ENCODE measurements around the gene WNK1. TPM values are rescaled to one million over a fixed set of nuclear protein-coding genes. Genes with fewer than 3 reads are reported as not detected.
"Not testable (repeated sequence)": the region's sequence is repeated elsewhere in the genome, so short reads cannot be mapped to it uniquely, and the experiment has no call there.

The WNK1 gene
- polyA plus RNA-seq, 3 donors = 8.7 to 57.2 (median 20.9) TPM

- Mint-ChIP-seq H3K36me3 (peaks cover 18 to 28% of the 10 kb centered on the region in 2 donors), H3K9me3 (no peaks in the 10 kb centered on the region), H3K4me3 (no peak overlapping the region), H3K4me1 (peaks cover 19% of the 10 kb centered on the region), H3K27ac (peak overlapping the region in 3 of 7 donors; percentile 18 to 72 (median 31)), H3K27me3 (ENCODE audit: low read depth in 3 of 3) (no peaks in the 10 kb centered on the region)
- H3K4me3 ChIP-seq (replicated peaks in 1 of 3; ENCODE audit: low read depth in 2 of 3, low read length in 3 of 3) = no peak overlapping the region
- no peak for DNase-seq
- H4K20me1 ChIP-seq (ENCODE audit: insufficient read depth, low read length) = peaks cover 85% of the 10 kb centered on the region
- no peak overlapping the region for H2AFZ ChIP-seq (ENCODE audit: insufficient read depth, low read depth, low read length, poor library complexity, severe bottlenecking)
- no peak for TF ChIP-seq CTCF (IDR thresholded peaks at IDR 0.05)
- no CpG with 5 or more reads among the region's 2 CpGs for WGBS (ENCODE audit: insufficient coverage)
- peaks cover 14 to 23% of the 10 kb centered on the region in 2 donors for H3K36me3 ChIP-seq (replicated peaks in 1 of 2; ENCODE audit: control insufficient read depth in 1 of 2, insufficient read depth in 2 of 2, low read length in 2 of 2)
- H3K27me3 ChIP-seq (ENCODE audit: control insufficient read depth in 2 of 2, insufficient read depth in 2 of 2, low read length in 2 of 2) = no peaks in the 10 kb centered on the region
- intact Hi-C loops (cut with micrococcal nuclease) = no loop called here
- peak overlapping the region in 1 of 2 donors; percentile 49 for H3K27ac ChIP-seq (ENCODE audit: low read depth in 1 of 2, low read length in 2 of 2)
- H3K79me2 ChIP-seq (ENCODE audit: insufficient read depth, low read length) = peaks cover 61% of the 10 kb centered on the region
- H3K9ac ChIP-seq (ENCODE audit: insufficient read depth, low read length, poor library complexity, severe bottlenecking) = no peak overlapping the region
- H3K4me2 ChIP-seq (replicated peaks; ENCODE audit: extremely low read depth, low read length, poor library complexity, severe bottlenecking) = no peak overlapping the region
- H3K4me1 ChIP-seq (ENCODE audit: control insufficient read depth in 1 of 2, insufficient read depth in 2 of 2, low read length in 2 of 2) = peaks cover 3 to 10% of the 10 kb centered on the region in 2 donors
- H3K9me3 ChIP-seq (replicated peaks in 1 of 2; ENCODE audit: control insufficient read depth in 1 of 2, insufficient read depth in 1 of 2, low read length in 2 of 2) = no peaks in the 10 kb centered on the region
Measured at GRCh38 chr12:848882-849527, 96.6 kb downstream of the WNK1 start.

GRCh38 chr12:849733-850437 lies 97.5 kb downstream of the WNK1 start:
- not testable (repeated sequence) for H3K27ac Mint-ChIP-seq

More at GRCh38 chr12:849733-850437, 97.5 kb downstream of the WNK1 start:
- Histone ChIP-seq H3K36me3 (replicated peaks in 1 of 2; ENCODE audit: control insufficient read depth in 1 of 2, insufficient read depth in 2 of 2, low read length in 2 of 2) (peaks cover 10 to 24% of the 10 kb centered on the region in 2 donors), H4K20me1 (ENCODE audit: insufficient read depth, low read length) (peaks cover 87% of the 10 kb centered on the region), H3K79me2 (ENCODE audit: insufficient read depth, low read length) (peaks cover 59% of the 10 kb centered on the region)
- DNase-seq; intact Hi-C loops (cut with micrococcal nuclease); H3K4me2 ChIP-seq (replicated peaks; ENCODE audit: extremely low read depth, low read length, poor library complexity, severe bottlenecking); H3K27me3 ChIP-seq (ENCODE audit: control insufficient read depth in 2 of 2, insufficient read depth in 2 of 2, low read length in 2 of 2); H3K27ac ChIP-seq (ENCODE audit: low read depth in 1 of 2, low read length in 2 of 2); H3K4me1 ChIP-seq (ENCODE audit: control insufficient read depth in 1 of 2, insufficient read depth in 2 of 2, low read length in 2 of 2); H3K27me3 Mint-ChIP-seq (ENCODE audit: low read depth in 3 of 3); H2AFZ ChIP-seq (ENCODE audit: insufficient read depth, low read depth, low read length, poor library complexity, severe bottlenecking); H3K4me3 ChIP-seq (replicated peaks in 1 of 3; ENCODE audit: low read depth in 2 of 3, low read length in 3 of 3); H3K9ac ChIP-seq (ENCODE audit: insufficient read depth, low read length, poor library complexity, severe bottlenecking); H3K9me3 Mint-ChIP-seq; H3K9me3 ChIP-seq (replicated peaks in 1 of 2; ENCODE audit: control insufficient read depth in 1 of 2, insufficient read depth in 1 of 2, low read length in 2 of 2); H3K4me3 Mint-ChIP-seq: not testable (repeated sequence)
- WGBS (ENCODE audit: insufficient coverage) = no CpG with 5 or more reads among the region's 4 CpGs
- Mint-ChIP-seq H3K4me1 (peaks cover 19% of the 10 kb centered on the region), H3K36me3 (peaks cover 13 to 22% of the 10 kb centered on the region in 2 donors)
